ENCODE measurements around the gene NSMF. TPM values are rescaled to one million over a fixed set of nuclear protein-coding genes. Genes with fewer than 3 reads are reported as not detected.

The NSMF gene
- polyA plus RNA-seq, 1 donor (not counting 4 experiments of a cell fraction or from before 2014, with no cell fraction given) = 29.5 TPM

DNA sequence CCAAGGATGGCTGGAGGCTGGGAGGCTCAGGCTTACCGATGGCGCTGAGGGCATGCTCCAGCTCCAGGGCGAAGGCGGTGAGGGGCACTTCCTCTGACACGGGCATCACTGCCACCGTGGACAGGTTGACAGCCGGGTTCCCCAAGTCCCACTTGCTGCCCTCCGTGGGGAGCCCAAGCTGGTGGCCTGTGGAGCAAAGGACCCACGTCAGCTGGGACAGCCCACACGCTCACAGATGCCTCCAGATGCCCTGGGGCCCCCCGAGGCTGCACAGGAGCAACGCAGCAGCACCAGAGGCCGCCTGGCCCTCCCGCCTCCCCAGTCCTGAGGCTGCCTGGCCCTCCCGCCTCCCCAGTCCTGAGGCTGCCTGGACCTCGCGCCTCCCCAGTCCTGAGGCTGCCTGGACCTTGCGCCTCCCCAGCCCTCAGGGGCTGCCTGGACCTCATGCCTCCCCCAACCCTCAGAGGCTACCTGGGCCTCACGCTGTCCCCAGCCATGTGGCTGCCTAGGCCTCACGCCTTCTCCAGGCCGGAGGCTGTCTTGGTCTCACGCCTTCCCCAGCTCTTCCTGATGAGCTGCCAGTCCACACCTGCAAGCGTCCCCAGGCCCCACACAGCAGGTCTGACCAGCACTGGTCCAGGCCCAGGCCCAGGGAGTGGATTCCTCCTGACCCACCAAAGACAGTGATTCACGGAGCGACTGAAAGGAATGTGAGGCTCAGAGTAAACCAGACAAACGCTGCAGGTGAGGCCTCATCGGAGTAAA is 25.6 kb upstream of the NSMF start:
- no peak for DNase-seq (ENCODE audit: low read depth, low spot score)
- Histone ChIP-seq H3K4me3 (ENCODE audit: control insufficient read depth in 2 of 3, extremely low read depth in 1 of 3, insufficient read depth in 2 of 3, low read depth in 1 of 3, low read length in 3 of 3) (no peak overlapping the region), H3K79me2 (ENCODE audit: control insufficient read depth, insufficient read depth, low read length) (no peaks in the 10 kb centered on the region), H3K9ac (ENCODE audit: control insufficient read depth, extremely low read depth, insufficient read depth, low read length) (no peak overlapping the region), H2AFZ (ENCODE audit: control insufficient read depth, low read length) (no peak overlapping the region), H3K9me3 (ENCODE audit: control insufficient read depth, low read depth, low read length) (no peaks in the 10 kb centered on the region), H3K36me3 (ENCODE audit: control insufficient read depth in 2 of 2, extremely low read depth in 1 of 2, insufficient read depth in 2 of 2, low read length in 2 of 2) (no peaks in the 10 kb centered on the region), H3K9me1 (ENCODE audit: control insufficient read depth, extremely low read depth, insufficient read depth, low read length) (no peaks in the 10 kb centered on the region), H3K4me2 (ENCODE audit: control insufficient read depth, extremely low read depth, insufficient read depth, low read depth, low read length) (no peak overlapping the region), H3K27ac (ENCODE audit: control insufficient read depth, insufficient read depth, low read length) (no peak overlapping the region), H3K27me3 (ENCODE audit: control insufficient read depth, extremely low read depth, insufficient read depth, low read length) (peaks cover 6% of the 10 kb centered on the region), H4K20me1 (ENCODE audit: control insufficient read depth, extremely low read depth, insufficient read depth, low read length) (no peaks in the 10 kb centered on the region), H3K4me1 (ENCODE audit: control insufficient read depth, extremely low read depth, insufficient read depth, low read length) (peaks cover 4% of the 10 kb centered on the region)
- no peak for TF ChIP-seq EZH2 (IDR thresholded peaks at IDR 0.05; ENCODE audit: low read length)
- TF ChIP-seq, protein P1, sequence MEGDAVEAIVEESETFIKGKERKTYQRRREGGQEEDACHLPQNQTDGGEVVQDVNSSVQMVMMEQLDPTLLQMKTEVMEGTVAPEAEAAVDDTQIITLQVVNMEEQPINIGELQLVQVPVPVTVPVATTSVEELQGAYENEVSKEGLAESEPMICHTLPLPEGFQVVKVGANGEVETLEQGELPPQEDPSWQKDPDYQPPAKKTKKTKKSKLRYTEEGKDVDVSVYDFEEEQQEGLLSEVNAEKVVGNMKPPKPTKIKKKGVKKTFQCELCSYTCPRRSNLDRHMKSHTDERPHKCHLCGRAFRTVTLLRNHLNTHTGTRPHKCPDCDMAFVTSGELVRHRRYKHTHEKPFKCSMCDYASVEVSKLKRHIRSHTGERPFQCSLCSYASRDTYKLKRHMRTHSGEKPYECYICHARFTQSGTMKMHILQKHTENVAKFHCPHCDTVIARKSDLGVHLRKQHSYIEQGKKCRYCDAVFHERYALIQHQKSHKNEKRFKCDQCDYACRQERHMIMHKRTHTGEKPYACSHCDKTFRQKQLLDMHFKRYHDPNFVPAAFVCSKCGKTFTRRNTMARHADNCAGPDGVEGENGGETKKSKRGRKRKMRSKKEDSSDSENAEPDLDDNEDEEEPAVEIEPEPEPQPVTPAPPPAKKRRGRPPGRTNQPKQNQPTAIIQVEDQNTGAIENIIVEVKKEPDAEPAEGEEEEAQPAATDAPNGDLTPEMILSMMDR (optimal IDR thresholded peaks at IDR 0.05 in 1 of 3, IDR thresholded peaks at IDR 0.05 in 1 of 3, conservative IDR thresholded peaks at IDR 0.05 in 1 of 3; ENCODE audit: extremely low read depth in 1 of 3, insufficient read depth in 2 of 3, low read length in 3 of 3) = no peak
- dilution Hi-C loops (cut with MboI; ENCODE audit: extremely low pct_ligation_motif_present, low sequenced_read_pairs) = no loop called here
- no peak for FAIRE-seq

DNA sequence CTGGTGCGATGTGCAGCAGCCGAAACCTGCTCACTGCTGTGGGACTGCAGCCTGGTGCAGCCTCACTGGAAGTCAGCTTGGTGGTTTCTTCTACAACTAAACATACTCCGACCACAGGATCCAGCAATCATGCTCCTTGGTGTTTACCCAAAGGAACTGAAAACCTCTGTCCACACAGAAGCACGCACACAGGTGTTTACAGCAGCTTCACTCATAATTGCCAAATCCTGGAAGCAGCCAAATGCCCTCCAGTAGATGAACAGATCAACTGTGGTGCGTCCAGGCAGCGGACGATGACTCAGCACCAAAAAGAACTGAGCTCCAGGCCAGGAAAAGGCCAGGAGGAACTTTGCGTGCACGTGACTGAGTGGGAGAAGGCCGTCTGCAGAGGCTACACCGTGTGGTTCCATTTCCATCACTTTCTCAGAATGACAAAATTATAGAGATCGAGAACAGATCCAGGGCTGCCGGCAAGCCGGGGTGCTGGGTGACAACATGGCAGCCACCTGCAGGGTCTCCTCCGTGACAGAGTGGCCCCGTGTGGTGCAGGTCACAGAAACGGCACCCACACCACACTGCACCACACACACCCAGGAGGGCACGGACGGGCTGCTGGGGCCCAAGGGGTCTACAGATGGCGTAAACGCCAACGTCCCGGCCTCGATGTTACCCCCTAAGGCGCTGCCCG is 23.1 kb upstream of the NSMF start:
- no peaks in the 10 kb centered on the region for H4K20me1 ChIP-seq (ENCODE audit: control insufficient read depth, extremely low read depth, insufficient read depth, low read length)
- no peak overlapping the region for H3K4me3 ChIP-seq (ENCODE audit: control insufficient read depth in 2 of 3, extremely low read depth in 1 of 3, insufficient read depth in 2 of 3, low read depth in 1 of 3, low read length in 3 of 3)
- no peak overlapping the region for H3K27ac ChIP-seq (ENCODE audit: control insufficient read depth, insufficient read depth, low read length)
- no peaks in the 10 kb centered on the region for H3K9me3 ChIP-seq (ENCODE audit: control insufficient read depth, low read depth, low read length)
- peaks cover 6% of the 10 kb centered on the region for H3K4me1 ChIP-seq (ENCODE audit: control insufficient read depth, extremely low read depth, insufficient read depth, low read length)
- no peaks in the 10 kb centered on the region for H3K36me3 ChIP-seq (ENCODE audit: control insufficient read depth in 2 of 2, extremely low read depth in 1 of 2, insufficient read depth in 2 of 2, low read length in 2 of 2)
- no peak overlapping the region for H2AFZ ChIP-seq (ENCODE audit: control insufficient read depth, low read length)
- no peaks in the 10 kb centered on the region for H3K79me2 ChIP-seq (ENCODE audit: control insufficient read depth, insufficient read depth, low read length)
- dilution Hi-C loops (cut with MboI; ENCODE audit: extremely low pct_ligation_motif_present, low sequenced_read_pairs) = no loop called here
- peaks cover 11% of the 10 kb centered on the region for H3K27me3 ChIP-seq (ENCODE audit: control insufficient read depth, extremely low read depth, insufficient read depth, low read length)
- DNase-seq (ENCODE audit: low read depth, low spot score) (no peak), FAIRE-seq (no peak)
- no peak overlapping the region for H3K4me2 ChIP-seq (ENCODE audit: control insufficient read depth, extremely low read depth, insufficient read depth, low read depth, low read length)
- TF ChIP-seq EZH2 (IDR thresholded peaks at IDR 0.05; ENCODE audit: low read length) = no peak
- TF ChIP-seq, protein P1 (optimal IDR thresholded peaks at IDR 0.05 in 1 of 3, IDR thresholded peaks at IDR 0.05 in 1 of 3, conservative IDR thresholded peaks at IDR 0.05 in 1 of 3; ENCODE audit: extremely low read depth in 1 of 3, insufficient read depth in 2 of 3, low read length in 3 of 3) = no peak
- no peaks in the 10 kb centered on the region for H3K9me1 ChIP-seq (ENCODE audit: control insufficient read depth, extremely low read depth, insufficient read depth, low read length)
- no peak overlapping the region for H3K9ac ChIP-seq (ENCODE audit: control insufficient read depth, extremely low read depth, insufficient read depth, low read length)

Measured in keratinocyte (primary cell).